Panc1 (cell line): ENCODE measurements around the gene PRKCZ. TPM values are rescaled to one million over a fixed set of nuclear protein-coding genes. Genes with fewer than 3 reads are reported as not detected.

ENCODE experiments used
- ATAC-seq: fragments of 200-7000 bp; cut with Tn5 transposase; 2 replicates; pipeline ENCODE4 v1.9.1; 2020; ENCODE audit warnings: mild to moderate bottlenecking, moderate library complexity
- BruUV-seq: library from RNA; stranded (reverse); fragments of 400-500 nt; replicated peaks from 2 replicates; lab custom pipeline; 2021; lab: Mats Ljungman, UMichigan
- CTCF ChIA-PET: fragments of 300-600 bp; sonication (Branson Sonifier 250); formaldehyde crosslinking; loops from one replicate; lab custom pipeline; 2022; ENCODE audit warnings: antibody characterized with exemption; lab: Charles Lee
- POLR2A ChIA-PET: fragments of 300-600 bp; sonication (Branson Sonifier 250); formaldehyde crosslinking; loops from one replicate; lab custom pipeline; 2022; ENCODE audit warnings: antibody characterized with exemption; lab: Charles Lee
- DNase-seq: peaks from one replicate; pipeline ENCODE4 v3.0.0-alpha.2; 2010; ENCODE audit warnings: low read depth, low spot score
- H3K27ac ChIP-seq: 2 replicates; pipeline ENCODE4 v1.5.1; 2011; ENCODE audit warnings: mild to moderate bottlenecking, low read length, inconsistent platforms
- H3K27me3 ChIP-seq: fragments of 200-500 bp; sonication (Bioruptor generic); 2 replicates; pipeline ENCODE4 v1.6.0; 2014; ENCODE audit warnings: low read length, inconsistent platforms; ENCODE audit not compliant: control insufficient read depth, insufficient read depth
- H3K36me3 ChIP-seq: fragments of 200-500 bp; sonication (Bioruptor generic); 2 replicates; pipeline ENCODE4 v1.5.1; 2014; ENCODE audit warnings: inconsistent platforms, mild to moderate bottlenecking, low read length, moderate library complexity; ENCODE audit not compliant: control insufficient read depth, insufficient read depth
- H3K4me1 ChIP-seq: 2 replicates; pipeline ENCODE4 v1.5.1; 2011; ENCODE audit warnings: inconsistent platforms, mild to moderate bottlenecking, low read length, moderate library complexity; ENCODE audit not compliant: control insufficient read depth, insufficient read depth
- H3K4me3 ChIP-seq, 2 experiments: 2 replicates each; pipeline ENCODE4 v1.5.1; 2011 to 2012; ENCODE audit warnings: low read depth in 2 of 2, low read length in 2 of 2, mild to moderate bottlenecking in 2 of 2, inconsistent platforms in 1 of 2, moderate library complexity in 1 of 2
- H3K9me3 ChIP-seq: fragments of 200-500 bp; sonication (Bioruptor generic); 2 replicates; pipeline ENCODE4 v1.5.1; 2014; ENCODE audit warnings: low read depth, mild to moderate bottlenecking, inconsistent platforms, low read length, moderate library complexity; ENCODE audit not compliant: control insufficient read depth, insufficient read depth
- CTCF ChIP-seq: fragments of 450-650 bp; IDR thresholded peaks from 2 replicates; pipeline ENCODE4 v1.5.1; 2017; ENCODE audit warnings: mild to moderate bottlenecking
- POLR2AphosphoS5 ChIP-seq: IDR thresholded peaks from 2 replicates; pipeline ENCODE4 v1.6.1; 2012; ENCODE audit warnings: mild to moderate bottlenecking, low read depth, low read length, moderate library complexity
- SIN3A ChIP-seq: IDR thresholded peaks from 2 replicates; pipeline ENCODE4 v1.6.1; 2012; ENCODE audit warnings: low read depth, mild to moderate bottlenecking, low read length, moderate library complexity, borderline replicate concordance; ENCODE audit not compliant: insufficient read depth
- TCF7L2 ChIP-seq: IDR thresholded peaks from 2 replicates; pipeline ENCODE4 v1.6.1; 2011; ENCODE audit warnings: mild to moderate bottlenecking, low read depth, low read length, inconsistent platforms
- in situ Hi-C: cut with HindIII; loops from 2 replicates; pipeline ENCODE4 v1.10.0; 2016; ENCODE audit warnings: low sequenced_read_pairs, low pct_unique_long_range_greater_than_20kb
- intact Hi-C: fragments of 100-400 bp; cut with micrococcal nuclease; formaldehyde crosslinking; loops from one replicate; pipeline ENCODE4 v1.10.0; 2022; ENCODE audit not compliant: unreplicated experiment
- total RNA-seq: library from RNA; stranded (reverse); gene quantifications from one replicate; pipeline ENCODE4 v1.2.1, GENCODE V29; 2021; ENCODE audit not compliant: unreplicated experiment
- TF ChIP-seq, protein P1 (sequence below), 2 experiments: IDR thresholded peaks; 2 replicates each; pipeline ENCODE4 v1.6.1; 2011 to 2012; ENCODE audit warnings: low read depth in 2 of 2, control low read depth in 1 of 2, low read length in 1 of 2, mild to moderate bottlenecking in 1 of 2, moderate library complexity in 1 of 2; ENCODE audit not compliant: insufficient read depth in 1 of 2

Gene PRKCZ
- total RNA-seq, 1 experiment from 2014 or later = 26.7 TPM

DNA sequence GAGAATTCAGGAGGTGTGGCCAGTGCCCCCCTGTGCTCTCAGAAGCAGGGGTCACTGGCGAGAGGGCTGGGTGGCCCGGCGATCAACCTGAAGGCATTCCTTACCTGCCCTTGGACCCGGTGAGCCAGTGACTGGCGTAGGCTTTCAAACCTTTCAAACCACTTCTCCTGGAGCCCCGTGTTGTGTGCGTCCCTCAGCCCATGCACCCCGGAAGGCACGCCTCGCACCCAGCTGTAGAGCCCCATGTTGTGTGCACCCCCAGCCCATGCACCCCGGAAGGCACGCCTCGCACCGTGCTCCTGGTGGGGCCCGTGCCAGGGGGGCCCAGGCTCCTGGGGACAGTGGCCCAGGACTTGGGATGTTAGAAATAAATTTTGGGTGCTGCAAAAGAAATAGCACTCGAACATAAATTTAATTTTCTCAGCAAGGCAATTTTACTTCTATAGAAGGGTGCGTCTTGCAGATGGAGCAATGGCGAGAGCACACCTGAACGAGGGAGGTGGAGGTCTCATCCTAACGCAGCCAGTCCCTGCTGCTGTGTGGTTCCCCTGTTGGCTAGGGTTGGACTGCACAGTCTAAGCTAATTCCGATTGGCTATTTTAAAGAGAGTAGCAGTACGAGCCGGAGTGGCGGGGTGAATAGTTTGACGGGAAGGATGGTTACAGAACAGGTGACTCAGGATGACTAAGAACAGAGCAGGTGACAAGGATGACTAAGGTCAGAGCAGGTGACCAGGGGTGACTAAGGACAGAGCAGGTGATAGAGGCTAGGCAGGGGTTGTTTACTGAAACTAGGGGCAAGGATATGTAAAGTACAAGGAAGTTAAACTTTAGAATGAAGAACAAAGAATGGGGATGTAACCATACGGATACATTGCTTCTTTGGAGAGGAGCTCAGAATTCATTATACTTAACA, 47.4 kb downstream of the PRKCZ start:
- intact Hi-C loops (no loop called here), in situ Hi-C loops (no loop called here)
- Histone ChIP-seq H3K4me1 (no peaks in the 10 kb centered on the region), H3K4me3 (no peak overlapping the region), H3K9me3 (peaks cover 5% of the 10 kb centered on the region; the same call in 1 of the 2 replicates), H3K36me3 (no peaks in the 10 kb centered on the region), H3K27me3 (no peaks in the 10 kb centered on the region), H3K27ac (no peak overlapping the region)
- BruUV-seq = no TSS peak
- TF ChIP-seq POLR2AphosphoS5 (no peak), TCF7L2 (no peak), SIN3A (no peak), CTCF (no peak)
- TF ChIP-seq, protein P1, sequence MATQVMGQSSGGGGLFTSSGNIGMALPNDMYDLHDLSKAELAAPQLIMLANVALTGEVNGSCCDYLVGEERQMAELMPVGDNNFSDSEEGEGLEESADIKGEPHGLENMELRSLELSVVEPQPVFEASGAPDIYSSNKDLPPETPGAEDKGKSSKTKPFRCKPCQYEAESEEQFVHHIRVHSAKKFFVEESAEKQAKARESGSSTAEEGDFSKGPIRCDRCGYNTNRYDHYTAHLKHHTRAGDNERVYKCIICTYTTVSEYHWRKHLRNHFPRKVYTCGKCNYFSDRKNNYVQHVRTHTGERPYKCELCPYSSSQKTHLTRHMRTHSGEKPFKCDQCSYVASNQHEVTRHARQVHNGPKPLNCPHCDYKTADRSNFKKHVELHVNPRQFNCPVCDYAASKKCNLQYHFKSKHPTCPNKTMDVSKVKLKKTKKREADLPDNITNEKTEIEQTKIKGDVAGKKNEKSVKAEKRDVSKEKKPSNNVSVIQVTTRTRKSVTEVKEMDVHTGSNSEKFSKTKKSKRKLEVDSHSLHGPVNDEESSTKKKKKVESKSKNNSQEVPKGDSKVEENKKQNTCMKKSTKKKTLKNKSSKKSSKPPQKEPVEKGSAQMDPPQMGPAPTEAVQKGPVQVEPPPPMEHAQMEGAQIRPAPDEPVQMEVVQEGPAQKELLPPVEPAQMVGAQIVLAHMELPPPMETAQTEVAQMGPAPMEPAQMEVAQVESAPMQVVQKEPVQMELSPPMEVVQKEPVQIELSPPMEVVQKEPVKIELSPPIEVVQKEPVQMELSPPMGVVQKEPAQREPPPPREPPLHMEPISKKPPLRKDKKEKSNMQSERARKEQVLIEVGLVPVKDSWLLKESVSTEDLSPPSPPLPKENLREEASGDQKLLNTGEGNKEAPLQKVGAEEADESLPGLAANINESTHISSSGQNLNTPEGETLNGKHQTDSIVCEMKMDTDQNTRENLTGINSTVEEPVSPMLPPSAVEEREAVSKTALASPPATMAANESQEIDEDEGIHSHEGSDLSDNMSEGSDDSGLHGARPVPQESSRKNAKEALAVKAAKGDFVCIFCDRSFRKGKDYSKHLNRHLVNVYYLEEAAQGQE (IDR thresholded peaks at IDR 0.05; ENCODE audit: insufficient read depth in 1 of 2, low read depth in 2 of 2, low read length in 1 of 2) = no peak
- ChIA-PET POLR2A (no interaction called here), CTCF (no interaction called here)
- ATAC-seq = no peak
- no peak for DNase-seq

DNA sequence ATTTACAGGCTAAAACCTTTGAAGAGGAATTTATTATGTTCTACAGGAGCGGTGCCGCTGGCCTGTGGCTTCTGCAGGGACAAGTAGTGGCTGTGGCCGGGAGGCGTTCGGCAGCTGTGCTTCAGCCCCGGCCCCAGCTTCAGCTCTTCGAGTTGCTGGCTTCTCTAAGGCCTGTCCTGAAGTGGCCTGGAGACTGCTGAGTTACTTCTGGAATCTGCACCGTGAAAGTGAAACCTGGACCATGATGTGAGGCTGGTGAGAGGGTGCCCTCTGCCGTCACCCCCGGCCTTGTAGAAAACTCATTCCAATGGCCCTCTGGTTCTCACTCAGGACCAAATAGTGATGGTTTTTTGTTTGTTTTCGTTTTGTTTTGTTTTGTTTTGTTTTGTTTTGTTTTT, 48.1 kb downstream of the PRKCZ start:
- H3K36me3 ChIP-seq = no peaks in the 10 kb centered on the region
- intact Hi-C loops (no loop called here), in situ Hi-C loops (no loop called here)
- BruUV-seq = no TSS peak
- no peaks in the 10 kb centered on the region for H3K4me1 ChIP-seq
- DNase-seq (no peak), ATAC-seq (0 out of 2 replicates have a peak, but pooled peaks have one; percentile 10)
- no peak overlapping the region for H3K27ac ChIP-seq
- CTCF ChIA-PET = no interaction called here
- H3K27me3 ChIP-seq = no peaks in the 10 kb centered on the region
- no peak overlapping the region for H3K4me3 ChIP-seq
- POLR2A ChIA-PET = no interaction called here
- H3K9me3 ChIP-seq = peaks cover 5% of the 10 kb centered on the region; the same call in 1 of the 2 replicates
- no peak for TF ChIP-seq POLR2AphosphoS5
- TF ChIP-seq, protein P1 (IDR thresholded peaks at IDR 0.05; ENCODE audit: insufficient read depth in 1 of 2, low read depth in 2 of 2, low read length in 1 of 2) = no peak
- no peak for TF ChIP-seq SIN3A
- TF ChIP-seq CTCF = no peak
- no peak for TF ChIP-seq TCF7L2
